ENCODE data around the gene AP2A2.

The AP2A2 gene

GRCh38 chr11:925496-926301 is at the start of gene AP2A2:
AP2A2 (plus strand) TSS chr11:925870; CDS start chr11:926022, 152 bp downstream.
- Histone ChIP-seq H3K27ac (peak within 1 kb of the TSS; percentile 77), H3K4me3 (peak within 1 kb of the TSS; percentile 86), H3K36me3 (ENCODE audit: insufficient read depth, low read length) (peaks cover 13% of the 10 kb centered on the region), H3K9ac (ENCODE audit: insufficient read length) (peak within 1 kb of the TSS; percentile 91), H3K9me3 (ENCODE audit: low read depth, low read length) (no peaks in the 10 kb centered on the region)
- DNase-seq (ENCODE audit: low read depth, low spot score): no peak
- no peak for TF ChIP-seq EZH2 (IDR thresholded peaks at IDR 0.05)
- TF ChIP-seq POLR2AphosphoS5 (IDR thresholded peaks at IDR 0.05; ENCODE audit: borderline replicate concordance, low read depth, low read length): peak; percentile 69; the same call in 1 of the 2 replicates
- peak; percentile 48 for TF ChIP-seq FOXP2 (optimal IDR thresholded peaks at IDR 0.05; ENCODE audit: control extremely low read depth, extremely low read length, insufficient read depth)

- Histone ChIP-seq H3K9ac (ENCODE audit: insufficient read length) (no peak overlapping the region), H3K9me3 (ENCODE audit: low read depth, low read length) (no peaks in the 10 kb centered on the region), H3K36me3 (ENCODE audit: insufficient read depth, low read length) (peaks cover 10% of the 10 kb centered on the region; the same call in 1 of the 2 replicates), H3K27ac (no peak overlapping the region), H3K4me3 (no peak overlapping the region)
- DNase-seq (ENCODE audit: low read depth, low spot score): no peak
- TF ChIP-seq EZH2 (IDR thresholded peaks at IDR 0.05): no peak
- peak; percentile 41; the same call in 1 of the 2 replicates for TF ChIP-seq POLR2AphosphoS5 (IDR thresholded peaks at IDR 0.05; ENCODE audit: borderline replicate concordance, low read depth, low read length)
Measured at GRCh38 chr11:876545-876944, 49.1 kb upstream of the AP2A2 start.

GRCh38 chr11:877565-877964 is 48.1 kb upstream of the AP2A2 start:
- TF ChIP-seq FOXP2 (optimal IDR thresholded peaks at IDR 0.05; ENCODE audit: control extremely low read depth, extremely low read length, insufficient read depth) (no peak), EZH2 (IDR thresholded peaks at IDR 0.05) (no peak), POLR2AphosphoS5 (IDR thresholded peaks at IDR 0.05; ENCODE audit: borderline replicate concordance, low read depth, low read length) (no peak)
- H3K27ac ChIP-seq: 0 out of 2 replicates have a peak overlapping the region, but pooled peaks have one; percentile 31
- H3K9ac ChIP-seq (ENCODE audit: insufficient read length): no peak overlapping the region
- H3K4me3 ChIP-seq: no peak overlapping the region
- H3K9me3 ChIP-seq (ENCODE audit: low read depth, low read length): no peaks in the 10 kb centered on the region
- DNase-seq (ENCODE audit: low read depth, low spot score): no peak
- peaks cover 10% of the 10 kb centered on the region; the same call in 1 of the 2 replicates for H3K36me3 ChIP-seq (ENCODE audit: insufficient read depth, low read length)

GRCh38 chr11:880447-880846 is 45.2 kb upstream of the AP2A2 start:
- DNase-seq (ENCODE audit: low read depth, low spot score): no peak
- H3K9ac ChIP-seq (ENCODE audit: insufficient read length): no peak overlapping the region
- TF ChIP-seq EZH2 (IDR thresholded peaks at IDR 0.05) (no peak), FOXP2 (optimal IDR thresholded peaks at IDR 0.05; ENCODE audit: control extremely low read depth, extremely low read length, insufficient read depth) (no peak), POLR2AphosphoS5 (IDR thresholded peaks at IDR 0.05; ENCODE audit: borderline replicate concordance, low read depth, low read length) (no peak)

GRCh38 chr11:882596-882995 is 43.1 kb upstream of the AP2A2 start:
- H3K9ac ChIP-seq (ENCODE audit: insufficient read length): no peak overlapping the region
- peak overlapping the region; percentile 96 for H3K27ac ChIP-seq
- H3K4me3 ChIP-seq: 0 out of 2 replicates have a peak overlapping the region, but pooled peaks have one; percentile 20
- TF ChIP-seq POLR2AphosphoS5 (IDR thresholded peaks at IDR 0.05; ENCODE audit: borderline replicate concordance, low read depth, low read length): no peak
- TF ChIP-seq EZH2 (IDR thresholded peaks at IDR 0.05): no peak
- TF ChIP-seq FOXP2 (optimal IDR thresholded peaks at IDR 0.05; ENCODE audit: control extremely low read depth, extremely low read length, insufficient read depth): no peak
- H3K9me3 ChIP-seq (ENCODE audit: low read depth, low read length): no peaks in the 10 kb centered on the region
- DNase-seq (ENCODE audit: low read depth, low spot score): peak; percentile 28
- H3K36me3 ChIP-seq (ENCODE audit: insufficient read depth, low read length): peaks cover 8% of the 10 kb centered on the region; the same call in 1 of the 2 replicates

More at GRCh38 chr11:880447-880846, 45.2 kb upstream of the AP2A2 start:
- peak overlapping the region; percentile 26 for H3K27ac ChIP-seq
- no peak overlapping the region for H3K4me3 ChIP-seq
- H3K36me3 ChIP-seq (ENCODE audit: insufficient read depth, low read length): peaks cover 8% of the 10 kb centered on the region; the same call in 1 of the 2 replicates
- H3K9me3 ChIP-seq (ENCODE audit: low read depth, low read length): no peaks in the 10 kb centered on the region

GRCh38 chr11:883527-883926 is 42.1 kb upstream of the AP2A2 start:
- TF ChIP-seq EZH2 (IDR thresholded peaks at IDR 0.05) (no peak), POLR2AphosphoS5 (IDR thresholded peaks at IDR 0.05; ENCODE audit: borderline replicate concordance, low read depth, low read length) (no peak), FOXP2 (optimal IDR thresholded peaks at IDR 0.05; ENCODE audit: control extremely low read depth, extremely low read length, insufficient read depth) (no peak)
- Histone ChIP-seq H3K9me3 (ENCODE audit: low read depth, low read length) (no peaks in the 10 kb centered on the region), H3K4me3 (no peak overlapping the region), H3K9ac (ENCODE audit: insufficient read length) (no peak overlapping the region), H3K36me3 (ENCODE audit: insufficient read depth, low read length) (peaks cover 8% of the 10 kb centered on the region; the same call in 1 of the 2 replicates), H3K27ac (no peak overlapping the region)
- no peak for DNase-seq (ENCODE audit: low read depth, low spot score)

- no peak overlapping the region for H3K4me3 ChIP-seq
- H3K27ac ChIP-seq: no peak overlapping the region
- no peak for DNase-seq (ENCODE audit: low read depth, low spot score)
- no peak for TF ChIP-seq FOXP2 (optimal IDR thresholded peaks at IDR 0.05; ENCODE audit: control extremely low read depth, extremely low read length, insufficient read depth)
- no peak for TF ChIP-seq EZH2 (IDR thresholded peaks at IDR 0.05)
- TF ChIP-seq POLR2AphosphoS5 (IDR thresholded peaks at IDR 0.05; ENCODE audit: borderline replicate concordance, low read depth, low read length): no peak
- H3K36me3 ChIP-seq (ENCODE audit: insufficient read depth, low read length): peaks cover 5% of the 10 kb centered on the region; the same call in 1 of the 2 replicates
- no peaks in the 10 kb centered on the region for H3K9me3 ChIP-seq (ENCODE audit: low read depth, low read length)
- no peak overlapping the region for H3K9ac ChIP-seq (ENCODE audit: insufficient read length)
Measured at GRCh38 chr11:884578-885070, 41.0 kb upstream of the AP2A2 start.

GRCh38 chr11:886568-886967 is 39.1 kb upstream of the AP2A2 start:
- Histone ChIP-seq H3K36me3 (ENCODE audit: insufficient read depth, low read length) (no peaks in the 10 kb centered on the region; the same call in 1 of the 2 replicates), H3K9me3 (ENCODE audit: low read depth, low read length) (no peaks in the 10 kb centered on the region)

More at GRCh38 chr11:886568-886967, 39.1 kb upstream of the AP2A2 start:
- DNase-seq (ENCODE audit: low read depth, low spot score): no peak
- TF ChIP-seq POLR2AphosphoS5 (IDR thresholded peaks at IDR 0.05; ENCODE audit: borderline replicate concordance, low read depth, low read length): no peak
- TF ChIP-seq EZH2 (IDR thresholded peaks at IDR 0.05): no peak
- no peak for TF ChIP-seq FOXP2 (optimal IDR thresholded peaks at IDR 0.05; ENCODE audit: control extremely low read depth, extremely low read length, insufficient read depth)
- Histone ChIP-seq H3K9ac (ENCODE audit: insufficient read length) (no peak overlapping the region), H3K27ac (no peak overlapping the region), H3K4me3 (no peak overlapping the region)

Data from SK-N-MC (cell line).